Stimulated activated CD8-positive, alpha-beta memory T cell treated with anti-CD3 and anti-CD28 coated beads, Interleukin-7, amount 100 ng/mL, for 4 hours (primary cell): ENCODE results near the gene BAD.

ENCODE experiments used
- DNase-seq, 2 donors: peaks; one replicate each; pipeline ENCODE4 v3.0.0-alpha.2; 2020; ENCODE audit warnings: low read depth in 2 of 2

The BAD gene

DNA sequence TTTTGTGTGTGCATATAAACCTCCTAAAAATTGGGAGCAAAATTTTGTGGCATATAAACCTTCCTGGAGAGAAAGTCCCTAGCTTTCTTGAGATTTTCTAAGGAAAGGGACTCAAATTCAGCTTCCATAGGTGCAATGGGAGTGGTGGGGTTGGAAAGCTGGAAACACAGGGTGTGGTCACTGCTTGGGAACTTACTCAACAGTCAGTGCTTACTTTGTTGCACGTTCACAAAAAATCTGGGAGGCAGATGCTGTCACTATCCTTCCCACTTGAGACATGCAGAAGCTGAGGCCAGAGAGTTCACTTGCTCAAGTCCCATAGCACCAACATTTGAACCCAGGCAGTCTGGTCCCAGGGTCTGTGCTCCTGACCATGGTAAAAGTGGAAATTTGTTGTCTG, 11.8 kb upstream of the BAD start:
- DNase-seq: no peak

DNA sequence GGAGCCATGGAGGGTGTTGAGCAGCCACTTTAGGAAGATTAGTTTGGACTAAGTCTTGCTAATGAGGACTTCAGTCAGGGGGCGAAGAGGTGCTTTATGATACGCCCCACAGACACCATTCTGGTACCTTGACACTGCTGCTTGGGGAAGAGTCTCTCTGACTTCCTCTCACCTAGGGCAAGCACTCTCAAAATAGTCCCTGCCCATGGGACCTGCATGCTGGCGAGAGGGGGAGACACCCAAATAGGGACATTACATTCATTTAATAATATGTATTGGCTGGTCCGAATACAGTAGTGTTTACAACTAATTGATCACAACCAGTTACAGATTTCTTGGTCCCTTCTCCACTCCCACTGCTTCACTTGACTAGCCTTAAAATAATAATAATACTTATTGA, 11.3 kb upstream of the BAD start:
- no peak for DNase-seq

DNA sequence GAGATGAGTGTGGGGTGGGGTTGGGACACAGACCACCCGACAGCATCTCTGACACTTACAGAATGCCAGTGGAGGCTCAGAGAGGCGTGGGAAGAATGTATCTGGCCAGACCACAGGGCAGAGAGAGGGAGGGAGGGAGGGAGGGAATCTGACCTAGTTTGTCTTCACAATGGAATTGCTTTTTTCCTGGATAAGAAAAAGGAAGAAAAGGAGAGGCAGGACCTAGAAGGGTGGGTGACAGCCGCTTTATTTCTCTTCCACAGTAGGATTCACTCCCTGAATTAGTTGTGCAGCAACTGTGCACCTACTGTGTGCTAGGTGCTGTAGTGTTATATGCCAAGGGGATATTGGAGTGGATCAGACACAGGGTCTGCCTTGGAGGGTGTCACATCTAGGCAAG, 10.3 kb upstream of the BAD start:
- no peak for DNase-seq

DNA sequence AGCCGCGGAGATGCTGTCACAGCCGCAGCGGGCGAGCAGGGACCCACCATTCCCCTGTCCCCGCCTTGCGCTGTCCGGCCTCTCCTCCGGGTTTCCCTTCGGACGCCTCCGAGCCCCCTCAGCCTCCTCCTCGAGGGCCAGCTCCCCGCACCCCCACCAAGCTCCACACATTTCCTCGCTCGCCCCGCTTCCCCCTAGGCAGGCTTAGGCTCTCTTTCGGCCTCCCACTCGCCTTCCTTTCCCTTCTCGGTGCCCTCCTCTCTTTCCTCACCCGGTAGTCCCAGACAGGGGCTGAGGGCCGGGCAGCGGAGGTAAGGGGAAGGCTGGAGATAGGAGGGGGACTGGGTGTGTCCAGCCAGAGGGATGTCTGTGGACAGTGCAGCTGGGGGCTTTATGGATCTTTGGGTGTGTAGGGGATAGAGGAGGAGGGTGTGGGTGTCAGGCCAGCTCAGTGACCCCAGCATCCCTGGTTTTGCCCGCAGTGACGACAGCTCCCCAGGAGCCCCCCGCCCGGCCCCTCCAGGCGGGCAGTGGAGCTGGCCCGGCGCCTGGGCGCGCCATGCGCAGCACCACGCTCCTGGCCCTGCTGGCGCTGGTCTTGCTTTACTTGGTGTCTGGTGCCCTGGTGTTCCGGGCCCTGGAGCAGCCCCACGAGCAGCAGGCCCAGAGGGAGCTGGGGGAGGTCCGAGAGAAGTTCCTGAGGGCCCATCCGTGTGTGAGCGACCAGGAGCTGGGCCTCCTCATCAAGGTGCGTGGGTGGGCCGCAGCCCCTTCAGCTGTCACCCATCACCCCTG, 8.2 kb upstream of the BAD start:
- DNase-seq: no peak

DNA sequence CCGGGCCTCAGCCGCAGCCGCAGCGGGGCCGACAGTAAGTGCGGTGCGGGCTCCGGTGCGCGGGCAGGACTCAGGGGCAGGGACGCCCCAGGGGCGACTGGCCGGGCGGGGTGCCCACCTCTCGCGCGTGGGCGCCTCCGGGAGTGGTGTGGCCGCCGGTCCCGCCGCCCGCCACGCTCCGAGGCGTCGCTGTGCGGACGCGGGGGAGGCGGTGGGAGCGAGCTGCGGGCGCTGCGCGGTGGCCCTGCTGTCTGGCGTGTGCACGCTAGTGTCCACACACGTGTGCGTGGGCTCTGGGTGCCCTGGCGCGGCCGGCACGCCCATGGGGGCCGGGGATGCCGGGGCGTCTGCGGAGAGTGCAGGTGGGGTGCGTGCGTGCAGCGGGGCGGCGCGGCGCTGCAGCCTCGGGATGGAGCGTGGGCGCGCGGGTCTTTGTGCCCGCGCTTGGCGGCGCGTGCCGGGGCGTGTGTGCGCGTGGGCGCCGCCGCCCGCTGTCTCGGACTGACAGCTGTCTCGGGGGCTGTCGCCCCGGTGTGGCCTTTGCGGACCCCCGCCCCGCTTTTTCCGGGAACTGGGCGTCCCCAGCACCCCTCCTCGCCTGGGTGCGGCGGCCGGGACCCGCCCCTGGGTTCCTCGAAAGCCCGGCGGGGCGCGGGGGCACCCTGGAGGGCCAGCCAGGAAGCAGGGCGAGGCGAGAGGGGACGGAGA, 7.4 kb upstream of the BAD start:
- peak in 1 of 2 donors; percentile 33 for DNase-seq

DNA sequence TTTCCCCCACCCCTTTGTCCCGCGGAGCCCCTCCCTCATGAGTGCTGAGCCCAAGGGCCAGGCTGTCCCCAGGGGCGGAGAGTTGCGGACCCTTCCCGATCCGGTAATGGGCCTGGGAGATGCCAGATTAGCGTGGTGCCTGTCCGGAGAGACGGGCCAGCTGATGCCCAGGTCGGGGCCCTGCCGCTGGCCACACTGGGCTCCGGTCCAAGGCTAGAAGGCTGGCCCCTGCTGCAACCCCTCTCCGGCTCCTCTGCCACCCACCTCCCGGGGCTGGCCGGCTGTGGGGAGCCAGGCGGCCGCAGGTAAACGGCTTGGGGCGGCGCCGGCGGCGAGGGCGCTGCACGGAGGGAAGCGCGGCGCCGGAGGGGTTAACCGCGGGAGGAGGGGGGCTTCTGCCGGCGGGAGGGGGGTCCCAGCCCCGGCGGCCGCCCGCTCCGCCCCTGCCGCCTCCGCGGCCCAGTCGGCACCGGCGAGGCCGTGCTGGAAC, 6.8 kb upstream of the BAD start, which contains the start of gene KCNK4:
Gene KCNK4, plus strand, starts transcription at position 41 of the 490 bp plus-strand sequence. CDS start 1,717 bp downstream, outside the sequence.
- no peak for DNase-seq

DNA sequence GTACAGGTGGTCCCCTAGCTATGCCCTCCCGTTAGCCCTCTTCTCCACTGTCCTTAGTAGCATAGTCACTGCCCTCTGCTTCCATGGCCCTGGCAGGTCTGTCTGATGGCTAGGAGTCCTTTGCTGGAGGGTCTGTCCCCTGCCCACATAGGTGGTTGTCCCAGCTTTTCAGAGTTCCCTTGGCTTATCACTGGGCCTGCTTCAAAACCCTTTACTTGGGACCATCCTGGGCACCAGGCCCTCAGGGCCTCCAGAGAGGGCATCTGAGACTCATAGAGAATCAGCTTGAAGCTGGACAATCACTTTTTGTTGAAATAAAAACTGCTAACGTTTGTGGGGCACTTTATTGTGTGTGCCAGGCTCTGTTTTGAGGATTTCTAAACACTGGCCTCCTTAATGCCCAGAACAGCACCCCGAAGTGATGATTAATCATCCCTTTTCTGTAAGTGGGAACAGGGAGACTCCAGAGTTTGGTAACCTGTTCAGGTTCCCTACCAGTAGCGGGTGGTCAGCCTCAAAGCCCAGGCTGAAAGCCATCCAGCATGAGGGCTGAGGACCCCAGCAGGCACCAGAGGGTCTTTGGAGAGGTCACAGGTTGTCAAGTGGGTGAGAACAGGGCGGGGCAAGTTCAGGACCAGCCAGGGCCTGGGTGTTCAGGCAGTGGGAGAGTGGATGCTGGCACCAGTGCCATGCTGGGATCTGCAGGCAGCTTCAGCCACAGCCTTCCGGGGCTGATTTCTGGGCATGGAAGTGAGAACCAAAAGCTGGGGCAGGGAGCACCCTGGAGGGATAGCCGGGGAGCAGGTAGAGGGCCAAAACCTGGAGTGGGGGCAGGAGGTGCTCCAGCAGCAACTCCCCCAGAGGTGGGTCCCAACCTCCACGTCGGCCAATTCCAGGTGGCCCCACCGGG, 6.1 kb upstream of the BAD start:
- no peak for DNase-seq

DNA sequence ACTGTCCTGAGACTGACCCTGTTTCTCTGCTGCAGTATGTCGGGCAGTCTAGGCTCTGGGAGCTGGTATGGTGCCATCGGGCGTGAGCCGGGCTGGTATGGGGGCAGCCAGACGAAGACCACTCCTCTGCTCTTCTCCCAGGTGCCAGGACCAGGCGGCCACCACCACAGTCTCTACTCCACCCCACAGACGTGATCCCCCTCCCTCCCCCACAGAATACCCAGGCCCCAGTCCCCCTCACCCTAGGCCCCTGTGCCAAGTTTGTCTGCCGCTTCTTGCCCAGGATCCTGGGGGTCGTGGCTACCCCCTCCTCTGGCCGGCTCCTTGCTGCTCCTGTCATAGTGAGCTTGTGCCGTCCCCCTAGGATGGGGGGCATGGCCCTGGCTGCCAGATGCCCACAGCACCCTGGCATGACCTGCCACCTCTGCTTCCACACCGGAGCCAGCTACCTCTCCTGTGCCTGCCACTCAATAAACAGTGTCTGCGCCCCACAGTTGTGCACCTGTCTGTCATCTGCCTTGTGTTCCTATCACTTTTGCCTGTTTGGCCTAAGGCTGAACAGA, 4.6 kb upstream of the BAD start:
- no peak for DNase-seq

DNA sequence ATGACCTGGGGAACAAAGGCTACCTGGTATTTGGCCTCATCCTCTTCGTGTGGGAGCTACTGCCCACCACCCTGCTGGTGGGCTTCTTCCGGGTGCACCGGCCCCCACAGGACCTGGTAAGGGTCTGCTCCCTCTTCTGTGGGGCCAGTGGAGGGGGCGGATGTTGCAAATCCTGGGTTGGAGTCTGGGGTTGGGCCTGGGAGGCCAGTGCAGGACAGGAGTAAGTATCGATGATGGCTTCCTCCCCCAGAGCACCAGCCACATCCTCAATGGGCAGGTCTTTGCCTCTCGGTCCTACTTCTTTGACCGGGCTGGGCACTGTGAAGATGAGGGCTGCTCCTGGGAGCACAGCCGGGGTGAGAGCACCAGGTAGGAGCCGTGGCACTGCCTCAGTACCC, 3.9 kb upstream of the BAD start:
- DNase-seq: no peak

DNA sequence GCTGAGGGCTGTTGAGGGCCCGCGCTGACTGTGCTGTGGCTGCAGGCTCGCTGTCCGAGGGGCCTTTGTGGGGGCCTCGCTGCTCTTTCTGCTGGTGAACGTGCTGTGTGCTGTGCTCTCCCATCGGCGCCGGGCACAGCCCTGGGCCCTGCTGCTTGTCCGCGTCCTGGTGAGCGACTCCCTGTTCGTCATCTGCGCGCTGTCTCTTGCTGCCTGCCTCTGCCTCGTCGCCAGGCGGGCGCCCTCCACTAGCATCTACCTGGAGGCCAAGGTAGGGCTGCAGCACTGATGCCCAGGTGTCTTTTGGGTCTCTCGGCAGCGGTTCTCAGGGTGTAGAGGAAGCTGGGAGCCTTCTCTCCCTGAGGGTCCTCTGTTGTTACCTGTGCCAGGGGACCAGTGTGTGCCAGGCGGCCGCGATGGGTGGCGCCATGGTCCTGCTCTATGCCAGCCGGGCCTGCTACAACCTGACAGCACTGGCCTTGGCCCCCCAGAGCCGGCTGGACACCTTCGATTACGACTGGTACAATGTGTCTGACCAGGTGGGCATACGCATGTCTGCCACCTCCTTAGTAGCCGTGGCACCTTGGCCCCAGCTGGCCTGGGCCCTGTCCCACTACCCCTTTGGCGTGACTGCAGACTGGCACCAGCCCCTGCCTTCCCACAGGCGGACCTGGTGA, 3.3 kb upstream of the BAD start:
- DNase-seq: no peak

DNA sequence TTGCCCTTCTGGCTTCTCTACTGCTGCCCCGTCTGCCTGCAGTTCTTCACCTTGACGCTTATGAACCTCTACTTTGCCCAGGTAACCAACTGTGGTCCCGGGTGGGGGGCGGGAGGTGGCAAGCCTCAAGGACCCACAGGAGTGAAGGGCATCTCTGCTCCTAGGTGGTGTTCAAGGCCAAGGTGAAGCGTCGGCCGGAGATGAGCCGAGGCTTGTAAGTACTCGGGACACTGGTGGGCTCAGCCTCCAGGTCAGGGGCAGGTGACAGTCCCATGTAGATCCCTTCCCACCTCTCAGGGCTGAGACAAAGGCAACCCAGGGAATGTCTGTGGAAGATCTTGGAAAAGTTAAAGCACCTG, 2.3 kb upstream of the BAD start:
- DNase-seq: no peak

DNA sequence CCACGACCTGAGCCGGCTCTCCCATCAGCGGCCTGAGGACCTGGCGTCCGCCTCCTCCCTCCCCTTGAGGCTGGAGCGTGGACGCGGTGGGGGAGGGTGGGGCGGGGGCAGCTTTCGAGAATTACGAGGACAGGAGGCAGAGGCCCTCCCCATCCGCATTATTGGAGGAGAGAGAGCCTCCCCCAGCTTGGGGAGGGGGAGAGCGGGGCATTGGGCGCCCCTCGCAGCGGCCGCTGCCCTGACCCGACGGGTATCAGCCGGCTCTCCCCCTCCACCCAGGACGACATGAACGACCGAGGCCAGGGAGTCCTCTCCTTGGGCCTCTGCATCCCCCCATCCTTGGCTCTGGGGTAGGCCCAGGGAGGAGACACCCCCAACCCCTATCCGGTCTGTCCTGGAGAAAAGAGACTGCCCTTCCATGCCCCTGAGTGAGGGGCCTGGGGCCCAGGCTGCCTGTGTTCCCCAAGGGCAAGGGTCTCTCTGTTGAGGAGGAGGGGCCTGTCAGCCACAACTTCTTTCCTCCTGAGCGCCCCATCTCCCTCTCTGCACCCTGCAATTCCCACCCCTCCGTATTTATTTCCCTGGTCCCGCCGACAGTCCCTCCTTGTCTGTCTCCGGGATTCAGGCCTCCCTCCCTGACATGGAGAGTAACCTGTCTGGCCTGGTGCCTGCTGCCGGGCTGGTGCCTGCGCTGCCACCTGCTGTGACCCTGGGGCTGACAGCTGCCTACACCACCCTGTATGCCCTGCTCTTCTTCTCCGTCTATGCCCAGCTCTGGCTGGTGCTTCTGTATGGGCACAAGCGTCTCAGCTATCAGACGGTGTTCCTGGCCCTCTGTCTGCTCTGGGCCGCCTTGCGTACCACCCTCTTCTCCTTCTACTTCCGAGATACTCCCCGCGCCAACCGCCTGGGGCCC, 1.7 kb upstream of the BAD start:
- DNase-seq: no peak

DNA sequence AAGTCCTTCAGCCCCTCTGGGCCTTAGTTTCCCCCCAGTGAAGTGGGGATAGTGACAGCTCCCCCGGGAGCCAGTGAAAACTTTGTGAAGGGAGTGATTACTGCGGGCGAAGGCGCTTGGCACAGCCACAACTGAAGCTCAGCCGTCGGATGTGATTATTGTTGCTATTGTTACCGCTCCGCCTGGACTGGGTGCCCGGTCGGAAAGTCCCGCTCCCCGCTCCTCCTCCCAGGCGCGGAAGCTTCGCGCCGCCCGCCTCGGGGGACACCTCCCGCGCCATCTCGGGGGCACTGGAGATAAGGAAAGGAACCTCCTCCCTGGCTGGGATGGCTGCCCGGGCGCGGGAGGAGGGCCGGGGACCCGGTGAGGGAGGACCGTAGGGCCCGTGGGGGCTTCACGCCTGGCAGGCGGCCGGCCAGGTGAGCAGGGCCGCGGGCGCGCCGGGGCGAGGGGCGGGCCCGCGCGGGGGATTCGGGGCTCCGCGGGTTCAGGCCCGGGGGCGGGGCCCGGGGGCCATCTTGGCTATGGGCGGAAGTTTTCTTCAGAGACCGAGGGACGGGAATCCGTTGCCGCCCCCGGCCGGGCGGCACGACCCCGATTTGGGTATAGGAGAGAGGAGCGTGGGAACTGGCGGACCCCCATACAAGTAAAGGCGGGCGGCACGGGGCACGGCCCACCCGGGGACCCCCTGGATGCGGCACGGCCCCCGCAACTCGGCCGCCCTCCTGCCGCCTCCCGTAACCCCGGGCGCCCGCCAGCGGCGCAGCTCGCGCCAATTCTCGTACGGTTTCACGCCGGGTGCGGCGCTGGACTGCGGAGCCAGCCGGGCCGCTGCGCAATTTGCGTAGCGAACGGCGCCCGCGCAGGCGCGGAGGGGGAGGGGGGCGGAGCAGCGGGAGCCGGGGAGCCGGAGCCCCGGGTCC, 758 bp upstream of the BAD start, which contains the start of gene GPR137:
Gene GPR137, plus strand, starts transcription at position 887 of the 923 bp plus-strand sequence. CDS start 677 bp downstream, outside the sequence.
- DNase-seq: peak; percentile 78 to 89

DNA sequence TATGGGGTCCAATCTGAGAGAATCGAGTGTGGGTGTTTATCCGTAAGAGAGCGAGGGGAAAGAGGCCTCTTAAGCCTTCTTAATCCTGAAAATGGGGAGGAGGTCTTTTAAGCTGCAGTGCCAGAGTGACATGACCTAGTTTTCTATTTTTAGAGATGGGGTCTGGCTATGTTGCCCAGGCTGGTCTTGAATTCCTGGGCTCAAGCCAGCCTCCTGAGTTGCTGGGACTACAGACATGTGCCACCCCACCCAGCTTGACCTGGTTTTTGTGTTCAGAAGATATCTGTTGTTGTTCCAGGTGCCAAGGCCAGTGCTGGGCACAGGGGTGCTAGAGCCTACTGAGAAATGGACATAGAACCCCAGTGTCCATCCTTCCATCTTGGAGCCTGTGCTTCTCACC, 1.4 kb downstream of the BAD start:
- DNase-seq: no peak

DNA sequence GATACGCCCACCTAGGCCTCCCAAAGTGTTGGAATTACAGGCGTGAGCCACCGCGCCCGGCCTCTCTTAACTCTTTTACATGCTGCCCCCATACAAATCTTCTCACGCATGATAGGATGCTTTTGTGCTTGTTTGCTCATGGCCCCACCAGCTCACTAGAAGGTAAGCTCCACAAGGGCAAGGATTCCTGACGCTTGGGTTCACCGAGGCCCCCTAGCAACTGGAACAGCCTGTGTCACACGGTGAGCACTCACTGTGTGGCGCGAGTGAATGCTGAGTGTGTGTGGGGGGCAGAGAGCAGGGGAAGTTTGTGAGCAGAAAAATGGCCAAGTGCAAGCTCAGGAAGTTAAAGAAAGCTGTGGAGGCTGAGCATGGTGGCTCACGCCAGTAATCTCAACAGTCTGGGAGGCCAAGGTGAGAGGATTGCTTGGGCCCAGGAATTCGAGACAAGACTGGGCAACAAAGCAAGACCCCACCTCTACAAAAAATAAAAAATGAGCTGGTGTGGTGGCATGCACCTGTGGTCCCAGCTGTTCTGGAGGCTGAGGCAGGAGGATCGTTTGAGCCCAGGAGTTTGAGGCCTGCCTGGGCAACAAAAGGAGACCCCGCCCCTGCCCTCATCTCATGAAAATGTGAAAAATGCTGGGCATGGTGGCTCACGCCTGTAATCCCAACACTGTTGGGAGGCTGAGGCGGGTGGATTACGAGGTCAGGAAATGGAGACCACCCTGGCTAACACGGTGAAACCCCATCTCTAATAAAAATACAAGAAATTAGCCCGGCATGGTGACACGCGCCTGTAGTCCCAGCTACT, 2.3 kb downstream of the BAD start:
- DNase-seq: no peak

DNA sequence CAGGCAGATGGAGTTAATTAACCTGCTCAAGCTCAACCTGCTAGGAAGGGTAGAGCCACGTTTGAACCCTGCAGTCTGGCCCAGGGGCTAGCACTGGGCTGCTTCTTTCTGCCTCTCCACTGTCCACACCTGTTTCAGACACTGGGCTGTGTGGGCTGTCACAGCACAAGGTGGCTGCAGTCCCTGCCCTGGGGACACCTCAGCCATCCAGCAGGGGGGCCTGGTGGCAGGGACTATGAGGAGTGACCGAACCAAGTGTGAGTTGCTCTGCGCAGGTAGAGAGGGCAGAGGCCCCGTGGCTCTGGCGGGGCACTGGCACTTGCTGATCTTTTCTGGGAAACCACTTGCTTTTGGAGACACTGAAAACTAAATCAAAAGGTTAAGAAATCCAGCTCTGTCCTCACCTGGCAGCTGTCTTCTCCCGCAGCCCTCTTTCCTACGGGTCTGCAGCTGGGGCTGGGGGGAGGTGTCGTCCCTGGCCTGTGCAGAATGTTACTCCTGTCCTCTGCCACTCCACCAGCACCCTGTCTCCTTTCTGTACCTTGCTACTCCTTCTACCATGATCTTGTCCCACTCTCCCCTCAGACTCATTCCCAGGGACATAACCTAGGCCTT, 5.8 kb downstream of the BAD start:
- no peak for DNase-seq

DNA sequence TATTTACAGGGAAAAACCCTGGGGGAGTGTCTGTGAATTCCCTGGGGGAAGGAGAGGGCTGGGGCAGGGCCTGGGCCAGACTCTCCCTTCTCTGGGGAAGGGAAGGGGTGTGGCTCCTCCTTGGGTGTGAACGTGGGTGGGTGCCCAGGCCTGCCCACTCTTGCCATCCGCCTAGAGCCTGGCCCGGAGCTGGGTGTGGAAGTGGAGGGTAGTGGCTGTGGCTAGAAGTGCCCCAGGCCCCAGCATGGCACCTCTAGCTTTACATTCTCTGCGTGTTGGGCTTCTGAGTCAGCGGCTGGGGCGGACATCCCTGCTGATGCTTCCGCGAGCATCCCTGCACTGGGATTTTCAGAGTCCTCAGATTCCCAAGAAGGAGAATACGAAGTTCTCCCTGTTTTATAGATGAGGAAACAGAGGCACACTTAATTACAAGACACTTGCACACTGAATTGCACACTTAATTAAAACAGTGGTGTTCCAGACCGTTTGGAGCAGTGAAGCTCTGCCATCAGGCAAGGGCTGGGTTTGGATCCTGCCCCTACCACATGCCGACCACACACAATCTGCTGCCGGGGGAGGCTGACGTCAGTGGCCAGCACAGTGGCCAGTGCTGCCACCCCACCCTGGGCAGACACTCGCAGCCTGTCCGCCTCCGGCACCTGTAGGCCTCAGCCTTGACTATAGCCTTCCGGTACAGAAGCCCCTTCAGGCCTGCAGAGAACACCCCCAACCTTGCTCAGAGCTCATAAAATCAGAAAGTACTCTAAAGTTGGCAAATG, 7.6 kb downstream of the BAD start:
- no peak for DNase-seq
